Measurements from ENCODE around the gene TRIP4. TPM values are rescaled to one million over a fixed set of nuclear protein-coding genes. Genes with fewer than 3 reads are reported as not detected.

The TRIP4 gene
- total RNA-seq = 11.0 and 14.6 TPM in 2 replicates

DNA sequence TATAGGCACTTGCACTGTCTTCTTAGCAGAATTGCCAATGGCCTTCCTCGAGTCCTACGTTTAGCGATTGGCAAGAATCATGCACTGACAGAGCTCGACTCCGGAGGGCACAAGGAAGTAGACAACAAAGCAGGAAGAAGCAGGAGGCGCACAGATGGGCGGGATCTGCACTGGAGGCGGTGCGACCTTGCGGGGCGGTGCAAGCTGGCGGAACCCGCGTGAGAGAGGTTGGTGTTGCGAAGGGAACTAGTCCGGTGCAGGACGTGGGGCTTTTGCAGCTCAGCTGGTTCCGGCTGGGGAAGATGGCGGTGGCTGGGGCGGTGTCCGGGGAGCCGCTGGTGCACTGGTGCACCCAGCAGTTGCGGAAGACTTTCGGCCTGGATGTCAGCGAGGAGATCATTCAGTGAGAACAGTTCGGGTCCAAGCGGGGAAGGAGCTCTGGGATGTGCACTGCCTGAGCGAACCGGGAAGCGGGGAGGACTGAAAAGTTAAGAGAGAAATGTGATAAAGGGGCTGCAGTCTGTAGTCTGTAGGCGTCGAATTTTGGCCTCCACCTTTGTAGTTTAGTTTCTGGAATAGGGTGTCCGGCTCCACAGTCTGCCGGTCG is at the start of gene TRIP4:
Gene TRIP4 (plus strand): TSS at position 275 of the 607 bp plus-strand sequence. CDS start 28 bp downstream, at position 303.

GRCh38 chr15:64355944-64356709 is 31.5 kb upstream of the TRIP4 start, which contains the start of gene CSNK1G1:
CSNK1G1 (minus strand) TSS chr15:64356173; CDS start chr15:64300499, 55,674 bp downstream.

GRCh38 chr15:64381000-64381751 is 6.5 kb upstream of the TRIP4 start, which contains the start of gene PCLAF:
PCLAF (minus strand) TSS chr15:64381441; CDS start chr15:64381371, 70 bp downstream.

DNA sequence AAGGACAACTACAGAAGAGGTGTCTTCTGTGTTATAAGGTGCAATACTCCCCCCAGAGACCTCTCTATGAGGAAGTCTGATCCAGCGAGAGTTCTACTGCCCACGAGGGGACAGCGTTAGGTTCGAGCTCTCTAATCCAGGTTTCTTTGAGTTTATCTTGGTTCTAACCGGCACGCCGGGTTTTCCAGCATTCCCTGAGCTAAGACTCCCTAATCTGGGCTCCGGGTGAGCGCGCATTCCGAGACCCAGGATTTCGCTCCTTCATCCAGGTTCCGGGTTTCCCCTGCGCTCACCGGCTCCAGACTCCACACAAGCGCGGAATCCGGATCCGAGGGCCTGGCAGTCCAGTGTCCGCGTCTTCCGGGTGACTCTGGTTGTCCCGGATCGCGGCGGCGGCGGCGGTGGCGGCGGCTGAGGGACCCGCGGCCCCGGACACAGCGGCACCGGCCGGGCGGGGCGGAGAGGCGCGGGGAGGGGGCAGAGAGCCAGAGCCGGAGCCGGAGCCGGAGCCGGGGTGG is 72.6 kb downstream of the TRIP4 start, which contains the start of gene ZNF609:
Gene ZNF609 (plus strand): TSS at position 373 of the 518 bp plus-strand sequence. CDS start 38,842 bp downstream, outside the sequence.

Other genes with a start within 250 kb of the TRIP4 start
- gene SNX22, start 236.1 kb upstream of the TRIP4 start, total RNA-seq = 0.28 and 0.30 TPM in 2 replicates
- 1,167 and 1,999 TPM in 2 replicates for gene PPIB, start 224.8 kb upstream of the TRIP4 start, total RNA-seq
- 24.9 and 41.6 TPM in 2 replicates for gene CSNK1G1, start 31.7 kb upstream of the TRIP4 start, total RNA-seq
- gene PCLAF, start 6.4 kb upstream of the TRIP4 start, total RNA-seq = 3.6 and 12.8 TPM in 2 replicates
- 16.3 and 41.2 TPM in 2 replicates for gene ZNF609, start 72.7 kb downstream of the TRIP4 start, total RNA-seq

Measured in smooth muscle cell of the umbilical artery (primary cell).